GM10847 (cell line): ENCODE results near the gene RFPL3.

Experiments
- POLR2A ChIP-seq: IDR thresholded peaks from 2 replicates; pipeline ENCODE4 v1.6.1; 2011; ENCODE audit not compliant: insufficient read length; ENCODE audit errors: extremely low read depth

RFPL3 gene

GRCh38 chr22:32378707-32379272 lies 21.1 kb downstream of the RFPL3 start:
- TF ChIP-seq POLR2A = no peak

GRCh38 chr22:32380991-32381390 lies 23.3 kb downstream of the RFPL3 start:
- TF ChIP-seq POLR2A = no peak

- TF ChIP-seq POLR2A = no peak
Observed at GRCh38 chr22:32385681-32386080, 28.0 kb downstream of the RFPL3 start.

GRCh38 chr22:32389685-32390084 lies 32.0 kb downstream of the RFPL3 start:
- no peak for TF ChIP-seq POLR2A

- TF ChIP-seq POLR2A = no peak
Observed at GRCh38 chr22:32395107-32395506, 37.4 kb downstream of the RFPL3 start.

- TF ChIP-seq POLR2A = no peak
Observed at GRCh38 chr22:32396255-32396654, 38.6 kb downstream of the RFPL3 start.

GRCh38 chr22:32396746-32397145 lies 39.1 kb downstream of the RFPL3 start:
- TF ChIP-seq POLR2A = no peak

GRCh38 chr22:32401486-32401885 lies 43.8 kb downstream of the RFPL3 start:
- TF ChIP-seq POLR2A = no peak

GRCh38 chr22:32404021-32404420 lies 46.4 kb downstream of the RFPL3 start:
- TF ChIP-seq POLR2A = no peak

- no peak for TF ChIP-seq POLR2A
Observed at GRCh38 chr22:32407312-32407711, 49.6 kb downstream of the RFPL3 start.

GRCh38 chr22:32407936-32408335 lies 50.3 kb downstream of the RFPL3 start:
- no peak for TF ChIP-seq POLR2A

- TF ChIP-seq POLR2A = no peak
Observed at GRCh38 chr22:32409977-32410376, 52.3 kb downstream of the RFPL3 start.

- TF ChIP-seq POLR2A = no peak
Observed at GRCh38 chr22:32410459-32410858, 52.8 kb downstream of the RFPL3 start.
